ENCODE results near the gene MORN4. TPM values are rescaled to one million over a fixed set of nuclear protein-coding genes. Genes with fewer than 3 reads are reported as not detected.
"Not testable (repeated sequence)": the region's sequence is repeated elsewhere in the genome, so short reads cannot be mapped to it uniquely, and the experiment has no call there.

MORN4 gene
- 10 to 100 TPM; 21.7 to 29.7 (median 22.9) TPM for polyA plus RNA-seq (ENCODE audit: insufficient read length in 3 of 3)
- long read RNA-seq, donor 1, transcript MORN4-202 (2 exons, 419 nt) = major isoform, 7 of 8 reads
- long read RNA-seq, donor 1, partial matches to known transcripts = 0 of 8 reads
- long read RNA-seq, donor 1, other reads (novel, unspliced or antisense) = 0 of 8 reads
- long read RNA-seq, donor 2, transcript MORN4-202 (2 exons, 419 nt) = minor isoform, 8 of 19 reads
- long read RNA-seq, donor 2, transcript MORN4-201 (5 exons, 2,315 nt) = major isoform, 11 of 19 reads
- long read RNA-seq, donor 2, partial matches to known transcripts = 0 of 19 reads
- long read RNA-seq, donor 2, other reads (novel, unspliced or antisense) = 0 of 19 reads
- long read RNA-seq, donor 3, transcript MORN4-202 (2 exons, 419 nt) = major isoform, 8 of 12 reads
- long read RNA-seq, donor 3, partial matches to known transcripts = 0 of 12 reads
- long read RNA-seq, donor 3, other reads (novel, unspliced or antisense) = 0 of 12 reads
- long read RNA-seq, donor 4, transcript MORN4-202 (2 exons, 419 nt) = major isoform, 9 of 11 reads
- long read RNA-seq, donor 4, partial matches to known transcripts = 0 of 11 reads
- long read RNA-seq, donor 4, other reads (novel, unspliced or antisense) = 0 of 11 reads
- long read RNA-seq, donor 5, partial matches to known transcripts = 0 of 4 reads
- long read RNA-seq, donor 5, other reads (novel, unspliced or antisense) = 0 of 4 reads
- long read RNA-seq, donor 6, partial matches to known transcripts = 0 of 7 reads
- long read RNA-seq, donor 6, other reads (novel, unspliced or antisense) = 0 of 7 reads
- long read RNA-seq, donor 7, transcript MORN4-202 (2 exons, 419 nt) = major isoform, 6 of 9 reads
- long read RNA-seq, donor 7, partial matches to known transcripts = 0 of 9 reads
- long read RNA-seq, donor 7, other reads (novel, unspliced or antisense) = 0 of 9 reads
- long read RNA-seq, donor 8, partial matches to known transcripts = 0 of 6 reads
- long read RNA-seq, donor 8, other reads (novel, unspliced or antisense) = 0 of 6 reads
- long read RNA-seq, donor 9, transcript MORN4-202 (2 exons, 419 nt) = minor isoform, 6 of 14 reads
- long read RNA-seq, donor 9, transcript MORN4-201 (5 exons, 2,315 nt) = major isoform, 8 of 14 reads
- long read RNA-seq, donor 9, partial matches to known transcripts = 0 of 14 reads
- long read RNA-seq, donor 9, other reads (novel, unspliced or antisense) = 0 of 14 reads
- long read RNA-seq, donor 10, transcript MORN4-201 (5 exons, 2,315 nt) = major isoform, 5 of 8 reads
- long read RNA-seq, donor 10, partial matches to known transcripts = 0 of 8 reads
- long read RNA-seq, donor 10, other reads (novel, unspliced or antisense) = 0 of 8 reads
- long read RNA-seq, donor 11, transcript MORN4-202 (2 exons, 419 nt) = major isoform, 6 of 12 reads
- long read RNA-seq, donor 11, transcript MORN4-201 (5 exons, 2,315 nt) = major isoform, 6 of 12 reads
- long read RNA-seq, donor 11, partial matches to known transcripts = 0 of 12 reads
- long read RNA-seq, donor 11, other reads (novel, unspliced or antisense) = 0 of 12 reads
- long read RNA-seq, donor 12, transcript MORN4-201 (5 exons, 2,315 nt) = major isoform, 11 of 20 reads
- long read RNA-seq, donor 12, transcript MORN4-202 (2 exons, 419 nt) = minor isoform, 9 of 20 reads
- long read RNA-seq, donor 12, partial matches to known transcripts = 0 of 20 reads
- long read RNA-seq, donor 12, other reads (novel, unspliced or antisense) = 0 of 20 reads
- long read RNA-seq, donor 13, transcript MORN4-201 (5 exons, 2,315 nt) = major isoform, 5 of 10 reads
- long read RNA-seq, donor 13, transcript MORN4-202 (2 exons, 419 nt) = major isoform, 5 of 10 reads
- long read RNA-seq, donor 13, partial matches to known transcripts = 0 of 10 reads
- long read RNA-seq, donor 13, other reads (novel, unspliced or antisense) = 0 of 10 reads
- long read RNA-seq, donor 14 = 0 reads
- long read RNA-seq, donor 15, transcript MORN4-202 (2 exons, 419 nt) = major isoform, 12 of 19 reads
- long read RNA-seq, donor 15, transcript MORN4-201 (5 exons, 2,315 nt) = minor isoform, 7 of 19 reads
- long read RNA-seq, donor 15, partial matches to known transcripts = 0 of 19 reads
- long read RNA-seq, donor 15, other reads (novel, unspliced or antisense) = 0 of 19 reads
- long read RNA-seq, donor 16, transcript MORN4-202 (2 exons, 419 nt) = major isoform, 6 of 9 reads
- long read RNA-seq, donor 16, partial matches to known transcripts = 0 of 9 reads
- long read RNA-seq, donor 16, other reads (novel, unspliced or antisense) = 0 of 9 reads

DNA sequence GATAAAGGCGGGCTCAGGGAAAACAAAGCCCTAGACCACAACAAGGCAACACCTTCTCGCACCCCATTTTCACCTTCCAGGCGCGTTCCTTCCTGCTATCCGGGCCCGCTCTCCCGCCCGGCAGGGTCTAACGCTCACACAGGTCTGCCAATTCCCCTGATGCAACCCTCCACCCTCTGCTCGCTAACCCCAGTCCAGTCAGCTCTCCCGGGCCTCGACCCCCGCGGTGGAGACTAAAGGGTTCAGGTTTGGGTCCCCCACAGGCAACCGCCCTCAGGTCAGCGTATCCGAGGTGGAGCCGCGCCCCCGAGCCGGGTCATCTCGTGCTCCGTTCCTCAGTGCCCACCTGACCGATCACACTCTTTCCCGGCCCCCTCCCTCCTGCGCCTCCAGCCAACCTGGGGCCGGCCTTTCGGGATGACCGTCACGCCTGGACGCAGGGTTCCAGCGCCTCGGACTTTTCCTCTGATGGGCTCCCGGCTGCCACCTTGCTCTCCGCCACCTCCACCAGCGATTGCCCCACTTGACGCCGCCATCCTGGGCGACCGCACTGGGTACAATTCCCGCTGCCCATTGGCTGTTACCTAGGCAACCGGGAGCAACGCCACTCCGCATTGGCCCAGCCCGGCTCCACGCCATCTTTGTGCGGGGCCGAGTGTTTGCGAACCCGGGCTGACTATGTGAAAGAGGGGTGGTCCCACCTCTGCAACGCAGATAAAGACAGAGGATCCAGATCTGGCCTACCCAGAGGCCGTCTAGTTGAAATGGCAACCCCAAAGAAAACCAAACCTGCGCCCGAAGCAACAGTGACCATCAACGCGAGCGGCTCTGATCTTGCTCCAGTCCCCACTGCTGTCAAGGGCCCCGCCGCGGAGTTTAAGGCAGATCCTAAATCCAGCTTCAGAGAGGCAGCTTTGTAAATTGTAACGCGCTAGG, at the start of gene MORN4:
Gene MORN4, minus strand, starts transcription at position 552 of the 936 bp plus-strand sequence. CDS start 13,847 bp downstream, outside the sequence.
- peak; percentile 94 for DNase-seq

DNA sequence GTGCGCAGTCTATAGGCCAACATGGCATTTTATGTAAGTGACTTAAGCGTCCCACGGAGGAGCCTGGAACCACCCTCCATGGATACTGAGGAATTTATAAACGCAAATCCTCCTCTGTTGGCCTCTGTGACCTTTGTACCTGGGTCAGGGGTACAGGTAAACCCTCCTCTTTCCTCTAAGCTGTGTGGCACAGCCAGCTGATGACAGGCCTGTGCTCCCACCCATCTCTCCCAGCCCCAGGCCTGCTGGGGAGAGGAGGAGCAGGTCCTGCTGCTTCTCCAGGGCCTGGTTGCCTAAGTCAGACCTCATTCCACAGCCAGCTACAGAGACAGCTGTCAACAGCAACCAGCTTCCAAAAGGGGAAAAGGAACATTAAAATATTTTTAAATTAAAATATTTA, 48.7 kb upstream of the MORN4 start:
- DNase-seq = no peak

DNA sequence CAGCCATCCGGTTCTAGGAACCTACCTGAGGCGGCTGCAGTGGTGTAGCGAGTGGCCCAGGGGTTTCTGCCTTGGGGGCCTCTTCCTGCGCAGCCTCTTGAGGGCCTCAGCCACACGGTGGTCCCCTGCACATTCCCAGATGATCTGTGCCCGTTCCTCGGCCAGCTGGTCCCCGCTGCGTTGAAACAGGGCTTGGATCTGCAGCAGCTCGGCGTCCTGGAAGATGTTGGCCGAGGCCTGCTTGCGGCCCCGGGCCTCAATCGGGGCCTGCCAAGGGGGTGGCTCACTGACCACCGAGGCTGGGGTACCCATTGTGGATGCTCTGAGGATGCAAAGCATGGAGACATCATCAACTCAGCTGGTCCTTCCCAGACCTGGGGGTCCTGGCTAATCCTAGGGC, 46.3 kb upstream of the MORN4 start:
- no peak for DNase-seq

DNA sequence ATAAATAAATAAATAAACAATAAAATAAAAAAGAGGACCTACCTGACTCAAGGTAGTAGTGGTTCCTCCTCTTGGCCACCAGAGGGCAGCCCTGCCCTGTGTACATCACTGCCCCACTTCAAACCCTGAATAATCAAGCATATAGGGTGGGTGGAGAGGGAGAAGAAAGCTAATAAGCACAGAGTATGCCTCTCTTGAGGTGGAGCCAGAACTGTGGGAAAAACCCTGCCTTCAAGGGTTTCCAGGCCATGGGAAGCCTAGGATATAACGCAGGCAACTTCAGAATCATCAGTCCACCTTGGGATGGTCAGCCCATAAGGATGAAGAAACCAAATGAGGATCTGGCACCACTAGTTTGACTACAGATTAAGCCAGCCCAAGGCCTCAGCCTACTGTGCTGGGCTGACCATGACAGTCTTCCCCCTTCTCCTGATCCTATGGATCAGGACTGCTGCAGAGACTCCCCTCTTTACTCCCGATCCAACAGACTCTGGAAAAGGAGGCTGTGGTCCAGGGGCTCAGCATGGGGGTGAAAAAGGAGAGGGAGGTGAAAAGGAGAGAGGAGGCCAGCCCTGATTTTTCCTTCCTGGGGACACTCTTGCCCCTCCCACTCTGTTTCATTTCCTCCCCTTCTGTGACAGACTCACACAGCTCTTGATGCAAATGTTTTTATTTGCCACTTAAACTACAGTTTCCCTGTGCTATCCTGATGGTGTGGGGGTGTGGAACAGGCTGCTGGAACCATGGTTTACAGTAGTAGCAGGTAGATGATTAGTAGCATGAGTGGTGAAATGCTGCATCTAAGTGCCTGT, 43.7 kb upstream of the MORN4 start:
- no peak for DNase-seq

DNA sequence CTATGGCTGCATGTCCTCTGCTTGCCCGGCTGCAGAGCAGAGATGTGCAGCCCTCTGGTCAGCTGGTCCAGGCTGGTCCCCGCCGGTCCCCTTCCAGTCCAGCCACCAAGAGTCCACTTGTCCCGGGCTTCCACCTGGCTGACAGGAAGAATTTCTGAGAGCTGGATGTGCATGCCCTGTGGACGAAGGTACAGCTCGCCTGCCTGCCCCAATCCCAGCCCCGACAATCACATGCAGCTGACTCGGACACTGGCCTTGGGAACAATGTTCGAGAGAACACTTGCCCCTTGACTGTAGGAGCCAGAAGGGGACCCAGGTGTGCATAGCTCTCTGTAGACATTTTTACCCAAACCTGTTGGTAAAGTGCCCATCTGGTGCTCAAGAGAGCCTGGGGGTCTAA, 41.9 kb upstream of the MORN4 start:
- DNase-seq = no peak

DNA sequence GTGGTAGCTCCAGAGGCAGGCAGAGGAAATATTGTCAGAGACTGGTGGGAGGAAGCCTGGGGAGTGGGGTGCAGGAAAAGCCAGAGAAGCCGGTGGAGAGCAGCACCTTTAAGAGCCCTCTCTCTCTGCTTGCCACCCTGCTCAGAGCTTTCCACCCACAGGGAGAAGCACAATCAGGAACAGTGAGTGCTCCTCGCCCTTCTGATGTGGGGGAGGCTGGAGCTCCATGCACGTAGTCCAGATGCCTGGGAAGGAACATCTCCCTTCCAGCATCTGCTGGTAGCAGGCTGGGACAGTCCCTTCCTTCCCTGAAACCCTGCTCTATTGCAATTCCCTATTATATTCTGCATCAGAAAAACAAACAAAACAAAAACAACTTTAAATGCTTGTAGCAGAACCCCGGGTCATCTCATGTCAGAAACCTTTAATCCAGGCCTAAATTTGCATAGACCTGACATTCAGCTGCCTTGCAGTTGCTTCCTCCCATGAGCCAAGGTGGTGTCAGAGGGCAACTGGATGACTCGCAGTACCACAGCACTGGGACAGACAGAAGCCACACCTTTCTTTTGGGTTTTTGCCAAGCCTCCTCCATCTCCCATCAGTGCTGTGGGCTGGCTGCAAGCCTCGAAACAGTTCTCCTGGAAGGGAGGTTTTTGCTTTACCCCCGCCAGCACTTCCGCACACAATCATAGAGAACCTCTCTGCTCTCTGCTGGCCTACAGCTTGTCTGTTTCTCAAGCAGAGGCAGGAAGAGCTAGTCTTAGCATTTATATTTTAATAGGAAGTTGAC, 40.6 kb upstream of the MORN4 start:
- no peak for DNase-seq

DNA sequence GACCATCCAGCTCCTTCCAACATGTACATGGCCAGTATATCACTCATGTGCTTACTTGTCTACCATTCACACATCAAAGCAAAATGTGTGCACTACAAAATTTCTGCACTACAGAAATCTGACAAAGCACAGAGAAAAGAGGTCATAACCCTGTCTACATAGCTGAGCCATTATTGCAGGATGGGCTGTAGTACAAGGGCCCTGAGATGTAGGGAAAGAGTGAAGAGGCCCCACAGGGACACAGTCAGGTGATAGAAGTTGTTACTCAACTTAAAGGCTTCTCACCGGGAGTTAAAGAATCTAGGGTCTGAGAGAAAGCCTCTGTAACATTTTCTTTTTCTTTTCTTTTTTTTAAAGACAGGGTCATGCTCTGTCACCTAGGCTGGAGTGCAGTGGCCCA, 36.3 kb upstream of the MORN4 start:
- DNase-seq = no peak

DNA sequence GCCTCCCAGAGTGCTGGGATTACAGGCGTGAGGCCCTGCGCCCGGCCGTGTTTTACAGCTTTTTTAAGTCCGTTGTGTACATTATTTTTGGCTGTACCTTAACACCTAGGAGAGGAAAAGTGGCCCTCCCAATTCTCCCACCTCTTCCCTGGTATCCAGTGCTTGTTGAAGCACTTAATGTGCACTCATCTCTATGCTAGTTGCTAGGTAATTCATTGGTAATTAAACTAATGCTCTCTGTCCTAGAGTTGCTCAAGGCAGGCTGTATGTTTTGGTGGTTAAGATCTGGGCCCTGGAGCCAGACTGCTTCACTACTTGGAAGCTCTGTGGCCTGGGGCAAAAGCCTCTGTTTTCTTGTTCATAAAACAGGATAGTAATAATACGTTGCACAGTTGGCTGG, 34.2 kb upstream of the MORN4 start:
- DNase-seq = no peak

DNA sequence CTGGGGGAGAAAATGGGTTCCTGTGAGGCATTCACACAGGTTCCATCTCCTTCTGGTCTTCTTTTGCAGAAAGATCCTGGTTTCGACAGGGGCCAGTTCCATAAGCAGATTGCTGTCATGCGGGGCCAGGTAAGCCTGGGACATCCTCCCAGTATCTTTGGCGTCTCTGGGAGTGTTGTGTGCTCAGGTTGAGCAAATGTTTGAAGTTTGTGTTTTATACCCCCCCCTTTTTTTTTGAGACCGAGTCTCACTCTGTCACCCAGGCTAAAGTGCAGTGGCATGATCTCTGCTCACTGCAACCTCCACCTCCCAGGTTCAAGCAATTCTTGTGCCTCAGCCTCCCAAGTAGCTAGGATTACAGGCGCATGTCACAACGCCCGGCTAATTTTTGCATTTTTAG, 33.7 kb upstream of the MORN4 start:
- DNase-seq = no peak

DNA sequence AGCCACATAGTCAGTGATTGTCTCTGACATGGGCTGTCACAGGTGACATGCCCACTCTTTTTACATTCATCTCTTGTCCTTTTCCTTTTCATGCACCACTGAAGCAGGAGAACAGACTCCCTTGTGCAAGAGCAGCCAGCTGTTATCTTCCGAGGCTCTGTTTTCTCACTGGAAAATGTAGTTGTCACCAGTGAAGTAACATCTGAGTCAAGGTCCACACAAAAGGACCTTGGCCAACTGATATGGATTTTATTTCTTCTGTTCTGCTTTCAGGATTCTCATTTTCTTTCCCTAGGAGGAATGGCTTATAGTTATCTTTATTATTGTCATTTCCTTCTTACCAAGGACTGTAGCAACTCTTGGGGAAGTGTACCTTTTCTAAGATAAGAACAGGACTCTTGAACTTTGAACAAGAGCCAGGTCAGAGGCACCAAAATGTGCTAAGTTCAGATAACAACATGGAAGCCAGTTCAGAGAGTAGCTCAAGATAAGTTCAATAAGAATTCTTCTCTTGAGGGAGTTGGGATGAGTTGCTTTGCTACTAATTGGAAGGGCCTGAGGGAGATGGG, 31.1 kb upstream of the MORN4 start:
- DNase-seq = no peak

DNA sequence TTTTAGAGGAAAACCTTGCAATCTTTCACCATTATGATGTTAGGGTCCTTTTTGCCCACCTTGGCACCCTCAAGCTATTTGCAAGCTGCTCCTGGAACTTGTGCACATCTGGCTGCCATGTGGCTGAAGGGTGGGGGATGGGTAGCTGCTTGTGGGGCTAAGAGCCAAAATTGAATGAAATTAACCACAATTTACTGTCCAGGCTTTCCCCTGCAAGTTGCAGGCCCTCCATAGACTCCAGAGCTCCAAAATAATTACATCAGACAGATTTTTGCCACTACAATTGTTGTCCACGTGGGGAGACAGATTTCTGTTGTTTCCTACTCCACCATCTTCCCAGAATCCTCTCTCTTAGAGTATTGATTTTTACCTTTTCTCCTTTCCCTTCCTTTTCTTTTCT, 26.3 kb upstream of the MORN4 start:
- DNase-seq = no peak

DNA sequence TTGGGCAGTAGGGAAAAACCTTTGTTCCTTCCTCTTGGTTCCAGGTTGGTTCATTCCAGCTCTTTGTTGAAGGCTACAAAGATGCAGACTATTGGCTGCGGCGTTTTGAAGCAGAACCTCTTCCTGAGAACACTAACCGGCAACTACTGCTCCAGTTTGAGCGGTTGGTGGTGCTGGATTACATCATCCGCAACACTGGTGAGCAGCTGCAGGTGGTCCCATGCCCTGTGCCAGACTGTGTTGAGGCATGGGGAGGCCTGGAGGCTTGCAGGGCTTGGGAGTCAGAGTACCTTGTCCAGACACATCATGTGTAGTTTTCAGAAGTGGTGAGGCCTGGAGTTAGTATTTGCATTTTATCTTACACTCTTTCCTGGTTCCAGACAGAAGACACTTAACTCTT, 23.5 kb upstream of the MORN4 start:
- DNase-seq = no peak

DNA sequence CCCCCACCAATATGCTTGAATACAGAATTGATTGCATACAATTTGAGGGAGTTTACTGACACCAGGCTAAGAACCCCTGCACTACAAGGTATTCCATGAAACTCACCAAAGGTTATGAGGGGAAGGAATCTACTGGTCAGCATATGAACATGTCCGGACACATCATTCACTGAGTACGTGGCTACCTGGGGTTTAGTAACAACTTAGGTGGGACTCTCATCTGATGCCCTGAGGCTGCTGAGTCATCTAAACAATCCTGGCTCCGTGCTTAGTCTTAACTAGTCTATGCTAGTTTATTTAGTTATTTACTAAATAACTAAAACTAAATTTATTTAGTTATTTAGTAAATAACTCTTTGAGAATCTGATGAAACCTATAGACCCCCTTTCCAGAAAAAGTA, 18.5 kb upstream of the MORN4 start:
- DNase-seq = no peak

DNA sequence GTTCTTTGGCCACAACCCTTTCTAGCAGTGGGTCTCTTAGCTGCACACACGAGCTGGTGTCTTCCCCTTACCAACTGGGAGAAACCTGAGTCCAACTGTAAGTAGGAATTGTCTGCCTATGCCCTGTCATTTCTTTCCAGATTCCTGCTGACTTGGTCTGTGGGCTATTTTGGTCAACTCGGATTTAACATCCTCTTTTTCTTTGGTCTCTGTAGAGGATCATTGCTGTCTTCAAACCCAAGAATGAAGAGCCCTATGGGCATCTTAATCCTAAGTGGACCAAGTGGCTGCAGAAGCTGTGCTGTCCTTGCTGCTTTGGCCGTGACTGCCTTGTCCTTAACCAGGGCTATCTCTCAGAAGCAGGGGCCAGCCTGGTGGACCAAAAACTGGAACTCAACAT, 17.4 kb upstream of the MORN4 start:
- DNase-seq = no peak

DNA sequence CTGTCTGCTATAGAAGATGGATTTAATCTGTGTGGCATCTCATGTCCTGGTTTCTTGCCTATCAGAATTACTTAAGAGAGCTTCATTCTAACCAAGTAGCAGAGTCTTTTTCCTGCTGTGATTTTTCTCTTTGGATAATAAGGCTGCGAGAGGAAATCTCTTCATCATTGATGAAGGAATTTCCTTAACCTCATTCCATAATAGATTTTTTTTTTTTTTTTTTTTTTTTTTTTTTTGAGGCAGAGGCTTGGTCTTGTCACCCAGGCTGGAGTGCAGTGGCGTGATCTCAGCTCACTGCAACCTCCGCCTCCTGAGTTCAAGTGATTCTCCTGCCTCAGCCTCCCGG, 16.1 kb upstream of the MORN4 start:
- not testable (repeated sequence) for DNase-seq

DNA sequence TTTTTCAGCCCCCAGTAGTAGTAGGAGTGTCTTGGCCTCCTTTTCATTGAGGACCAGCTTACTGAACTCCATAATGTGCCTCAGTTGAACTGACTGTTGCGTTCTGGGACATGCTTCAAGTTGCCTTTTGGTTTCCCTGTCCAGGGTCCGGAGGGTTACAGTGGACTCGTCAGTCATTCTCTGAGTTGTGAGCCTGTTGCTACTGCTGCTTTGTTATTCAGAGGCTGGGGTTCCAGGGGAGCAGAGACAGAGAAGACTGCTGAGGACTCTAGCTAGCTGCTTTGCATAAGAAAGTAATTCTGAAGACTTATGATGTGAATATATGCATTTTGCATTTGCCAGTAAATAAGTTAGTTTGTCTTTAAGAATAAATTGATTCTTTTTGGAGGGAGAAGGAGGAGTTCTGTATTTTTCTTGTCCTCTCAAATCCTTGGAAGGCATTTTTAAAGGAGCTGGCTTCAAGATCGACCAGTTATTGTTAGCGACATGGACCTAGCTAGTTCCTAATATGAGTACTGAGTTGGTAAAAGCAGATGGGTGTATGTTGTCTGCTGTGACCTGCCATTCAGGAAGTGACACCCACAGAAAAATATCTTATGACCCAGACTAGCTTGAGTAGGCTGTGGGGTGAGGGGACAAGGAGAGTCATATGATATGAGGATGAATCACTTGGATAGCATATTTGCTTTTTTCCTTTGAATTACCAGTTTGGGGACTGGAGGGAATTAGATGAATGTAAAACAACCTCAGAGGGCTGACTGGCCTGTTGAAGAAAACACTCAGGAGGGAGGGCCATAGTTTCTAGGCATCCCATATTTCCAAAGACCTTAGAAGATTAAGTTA, 15.5 kb upstream of the MORN4 start:
- no peak for DNase-seq
